SJSA1 (cell line): ENCODE results near the gene RCAN3. TPM values are rescaled to one million over a fixed set of nuclear protein-coding genes. Genes with fewer than 3 reads are reported as not detected.

Experiments used
- DNase-seq, 2 experiments: peaks; one replicate each; pipeline ENCODE4 v3.0.0-alpha.2; 2015 to 2020; ENCODE audit warnings: low spot score in 2 of 2, low read depth in 1 of 2
- H3K27ac ChIP-seq: fragments of 250-450 bp; sonication (Bioruptor Pico); 2 replicates; pipeline ENCODE4 v1.5.1; 2020; ENCODE audit warnings: mild to moderate bottlenecking, moderate library complexity
- H3K27me3 ChIP-seq: fragments of 250-450 bp; sonication (Bioruptor Pico); replicated peaks from 2 replicates; pipeline ENCODE4 v1.5.1; 2020; ENCODE audit warnings: mild to moderate bottlenecking, moderate library complexity
- H3K36me3 ChIP-seq: fragments of 250-450 bp; sonication (Bioruptor Pico); 2 replicates; pipeline ENCODE4 v1.5.1; 2020; ENCODE audit warnings: mild to moderate bottlenecking
- H3K4me1 ChIP-seq: fragments of 250-450 bp; sonication (Bioruptor Pico); replicated peaks from 2 replicates; pipeline ENCODE4 v1.6.1; 2021; ENCODE audit warnings: mild to moderate bottlenecking
- H3K4me3 ChIP-seq: fragments of 250-450 bp; sonication (Bioruptor Pico); 2 replicates; pipeline ENCODE4 v1.5.1; 2020; ENCODE audit warnings: mild to moderate bottlenecking
- H3K9me3 ChIP-seq: fragments of 250-450 bp; sonication (Bioruptor Pico); replicated peaks from 2 replicates; pipeline ENCODE4 v1.5.1; 2020; ENCODE audit warnings: mild to moderate bottlenecking
- total RNA-seq: library from RNA; depleted of rRNA; stranded (reverse); fragments of >200 nt; shearing (Covaris generic); gene quantifications from 2 replicates; pipeline ENCODE4 v1.2.3, GENCODE V29; 2014; rRNA removed

The RCAN3 gene
- total RNA-seq, 1 experiment from 2014 or later: 17.7 TPM

GRCh38 chr1:24570265-24571125 is 67.9 kb downstream of the RCAN3 start:
- no peaks in the 10 kb centered on the region for H3K27me3 ChIP-seq
- peaks cover 18% of the 10 kb centered on the region for H3K4me1 ChIP-seq
- H3K27ac ChIP-seq: no peak overlapping the region
- no peaks in the 10 kb centered on the region for H3K9me3 ChIP-seq
- no peak overlapping the region for H3K4me3 ChIP-seq
- DNase-seq: no peak
- H3K36me3 ChIP-seq: no peaks in the 10 kb centered on the region

DNA sequence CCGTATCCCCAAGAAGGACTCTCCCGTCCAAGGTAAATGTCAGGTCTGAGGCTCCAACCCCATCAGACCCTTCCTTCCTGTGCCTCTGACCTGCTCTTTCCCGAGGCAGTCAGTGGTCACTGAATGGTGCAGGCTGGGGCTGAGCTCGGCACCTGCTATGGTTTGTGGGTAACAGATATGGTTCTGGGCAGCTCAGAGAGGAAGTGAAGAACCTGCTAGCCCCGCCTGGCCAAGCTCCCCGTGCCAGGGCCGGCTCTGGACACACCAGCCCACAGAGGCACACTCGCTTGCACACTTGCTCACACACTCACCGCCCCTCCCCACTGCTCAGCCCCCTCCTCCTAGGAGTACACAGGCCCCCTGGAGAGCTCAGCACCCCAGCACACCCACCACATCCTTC is 69.7 kb downstream of the RCAN3 start:
- Histone ChIP-seq H3K4me3 (no peak overlapping the region), H3K27ac (no peak overlapping the region), H3K36me3 (no peaks in the 10 kb centered on the region), H3K4me1 (peaks cover 11% of the 10 kb centered on the region), H3K27me3 (no peaks in the 10 kb centered on the region), H3K9me3 (no peaks in the 10 kb centered on the region)
- no peak for DNase-seq

DNA sequence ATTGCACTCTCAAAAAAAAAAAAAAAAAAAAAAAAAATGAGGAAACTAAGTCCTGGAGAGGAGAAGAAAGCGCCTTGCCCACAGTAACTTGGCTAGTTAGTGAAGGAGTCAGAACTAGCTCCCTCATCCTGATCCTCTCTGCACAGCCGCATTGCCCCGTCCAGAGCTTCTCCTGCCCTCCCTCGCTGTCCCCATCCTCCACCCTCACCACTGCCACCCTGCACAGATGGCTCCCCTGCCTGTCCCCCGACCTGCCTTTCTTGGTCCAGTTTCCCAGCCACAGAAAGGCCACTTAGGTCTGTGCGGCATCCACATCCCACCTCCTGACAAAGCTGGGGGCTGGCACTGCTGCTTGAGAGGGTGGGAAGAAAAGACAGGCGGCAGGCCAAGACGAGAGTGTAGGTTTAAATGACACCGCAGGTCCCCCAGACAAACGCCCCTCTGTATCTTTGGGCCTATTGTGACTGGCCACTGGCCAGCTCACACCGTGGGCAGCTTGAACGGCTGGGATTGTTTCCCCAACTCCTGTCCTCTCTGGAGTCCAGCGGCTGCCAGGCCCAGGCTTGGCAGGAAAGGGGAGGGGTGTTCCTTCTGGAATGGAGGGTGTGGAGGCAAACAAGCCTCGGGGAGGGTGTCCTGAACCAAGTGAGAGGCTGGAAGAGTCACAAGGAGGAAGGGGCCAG is 73.4 kb downstream of the RCAN3 start:
- Histone ChIP-seq H3K36me3 (no peaks in the 10 kb centered on the region), H3K27ac (no peak overlapping the region), H3K4me1 (no peaks in the 10 kb centered on the region; the same call in 1 of the 2 replicates), H3K9me3 (no peaks in the 10 kb centered on the region), H3K27me3 (no peaks in the 10 kb centered on the region), H3K4me3 (no peak overlapping the region)
- no peak for DNase-seq

DNA sequence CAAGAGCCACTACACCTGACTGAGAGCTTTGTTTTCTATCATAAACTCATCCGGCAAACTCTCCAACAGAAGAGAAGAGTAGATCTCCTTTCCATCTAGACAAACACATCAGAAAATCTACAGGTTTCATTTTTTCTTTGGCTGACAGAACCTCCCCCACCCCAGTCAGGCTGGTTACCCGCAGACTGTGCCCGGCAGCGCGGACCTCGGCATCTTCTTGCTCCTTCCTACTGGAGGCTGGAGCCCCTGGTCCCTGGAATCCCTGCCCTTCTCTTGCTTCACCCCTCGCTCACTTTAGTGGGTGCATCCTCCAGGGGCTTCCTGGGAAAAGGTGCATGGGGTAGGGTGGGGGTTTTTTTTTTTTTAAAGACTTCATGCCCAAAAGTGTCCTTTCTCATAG is 76.2 kb downstream of the RCAN3 start:
- H3K27me3 ChIP-seq: no peaks in the 10 kb centered on the region

DNA sequence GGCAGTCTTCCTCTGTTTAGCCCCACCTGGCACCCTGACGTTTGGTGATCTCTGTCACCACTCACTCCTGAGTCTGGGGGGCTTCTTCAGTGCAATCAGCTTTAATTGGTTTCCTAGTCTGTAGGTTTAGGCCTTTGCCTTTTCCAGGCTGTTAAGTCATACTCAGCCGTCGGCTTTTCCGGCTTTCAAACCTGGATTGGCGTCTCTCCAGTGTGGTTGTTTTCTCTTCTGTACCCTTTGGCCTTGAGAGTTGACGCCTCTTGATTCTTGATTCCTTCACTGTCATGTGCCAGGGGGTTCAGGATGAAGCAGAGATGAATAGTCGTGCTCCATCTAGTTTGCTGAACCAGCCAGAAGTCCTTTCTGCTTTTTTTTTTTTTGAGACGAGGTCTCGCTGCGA is 78.1 kb downstream of the RCAN3 start:
- no peak for DNase-seq

More for the DNA sequence above, 76.2 kb downstream of the RCAN3 start:
- no peak overlapping the region for H3K27ac ChIP-seq
- no peaks in the 10 kb centered on the region for H3K36me3 ChIP-seq
- no peaks in the 10 kb centered on the region for H3K4me1 ChIP-seq
- no peak for DNase-seq
- no peaks in the 10 kb centered on the region for H3K9me3 ChIP-seq
- H3K4me3 ChIP-seq: no peak overlapping the region

DNA sequence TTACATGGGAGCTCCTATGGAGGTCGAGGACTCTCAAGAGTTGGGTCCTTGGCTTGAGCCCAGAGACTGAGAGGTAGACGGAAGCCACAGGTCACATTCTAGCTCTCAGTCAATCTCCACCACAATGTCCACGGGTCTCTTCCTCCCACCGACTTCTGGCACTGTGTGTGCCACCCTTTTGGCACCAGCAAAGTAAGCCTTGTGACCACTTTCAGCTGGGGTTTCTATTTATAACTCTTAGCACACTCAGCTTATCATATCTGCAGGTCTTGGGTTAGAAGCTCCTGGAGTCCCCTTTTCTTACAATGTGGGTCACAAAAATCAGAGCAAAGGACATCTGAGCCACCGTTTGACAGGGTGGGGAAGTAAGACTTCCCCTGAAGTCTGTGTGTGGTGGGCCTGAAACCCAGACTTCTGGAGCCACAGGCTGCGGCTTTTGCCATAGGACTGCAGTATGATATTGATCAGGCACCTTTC is 81.6 kb downstream of the RCAN3 start:
- no peaks in the 10 kb centered on the region for H3K9me3 ChIP-seq
- H3K4me1 ChIP-seq: 0 out of 2 replicates have a peak, but pooled peaks cover 4% of the 10 kb centered on the region
- H3K27me3 ChIP-seq: no peaks in the 10 kb centered on the region
- H3K4me3 ChIP-seq: no peak overlapping the region
- H3K27ac ChIP-seq: no peak overlapping the region
- H3K36me3 ChIP-seq: no peaks in the 10 kb centered on the region
- no peak for DNase-seq

More for the DNA sequence above, 78.1 kb downstream of the RCAN3 start:
- Histone ChIP-seq H3K36me3 (no peaks in the 10 kb centered on the region), H3K27me3 (no peaks in the 10 kb centered on the region), H3K9me3 (no peaks in the 10 kb centered on the region), H3K4me1 (no peaks in the 10 kb centered on the region), H3K4me3 (no peak overlapping the region), H3K27ac (no peak overlapping the region)

GRCh38 chr1:24586119-24586518 is 83.5 kb downstream of the RCAN3 start:
- DNase-seq: no peak
- Histone ChIP-seq H3K4me3 (no peak overlapping the region), H3K4me1 (peaks cover 4% of the 10 kb centered on the region; the same call in 1 of the 2 replicates), H3K9me3 (no peaks in the 10 kb centered on the region), H3K27me3 (no peaks in the 10 kb centered on the region), H3K27ac (no peak overlapping the region), H3K36me3 (no peaks in the 10 kb centered on the region)

DNA sequence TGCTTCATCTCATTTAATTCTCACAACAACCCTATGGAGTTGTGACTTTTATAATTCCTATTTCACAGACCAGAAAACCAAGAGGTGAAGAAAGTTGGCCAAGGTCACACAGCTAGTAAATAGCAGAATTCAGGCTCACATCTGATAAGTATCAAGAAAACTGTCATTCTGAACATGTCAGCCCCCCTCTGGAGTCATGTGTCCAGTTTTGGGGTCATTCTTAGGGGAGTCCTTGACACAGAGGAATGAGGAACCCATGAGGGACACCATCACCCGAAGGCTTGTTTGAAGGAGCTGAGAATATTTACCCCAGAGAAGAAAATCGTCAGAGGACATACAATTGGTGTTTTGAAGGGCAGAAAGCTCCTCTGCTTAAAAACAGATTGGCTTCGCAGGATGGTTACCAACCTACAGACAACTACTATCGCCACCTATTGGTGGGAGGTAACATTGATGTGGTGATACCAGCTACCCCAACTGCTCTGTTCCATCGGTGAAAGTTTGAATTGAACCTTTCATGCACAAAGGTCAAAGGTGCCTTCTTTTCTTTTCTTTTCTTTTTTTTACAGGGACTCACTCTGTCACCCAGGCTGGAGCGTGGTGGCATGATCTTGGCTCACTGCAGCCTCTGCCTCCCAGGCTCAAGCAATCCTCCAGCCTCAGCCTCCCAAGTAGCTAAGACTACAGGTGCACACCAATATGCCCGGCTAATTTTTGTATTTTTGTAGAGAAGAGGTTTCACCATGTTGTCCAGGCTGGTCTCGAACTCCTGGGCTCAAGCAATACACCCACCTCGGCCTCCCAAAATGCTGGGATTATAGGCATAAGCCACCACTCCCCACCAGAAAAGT is 84.6 kb downstream of the RCAN3 start:
- H3K4me3 ChIP-seq: no peak overlapping the region
- no peak overlapping the region for H3K27ac ChIP-seq
- peak in 1 of 2 experiments; percentile 38 for DNase-seq
- H3K4me1 ChIP-seq: peaks cover 8% of the 10 kb centered on the region; the same call in 1 of the 2 replicates
- H3K9me3 ChIP-seq: no peaks in the 10 kb centered on the region
- no peaks in the 10 kb centered on the region for H3K27me3 ChIP-seq
- no peaks in the 10 kb centered on the region for H3K36me3 ChIP-seq

GRCh38 chr1:24588573-24588972 is 85.9 kb downstream of the RCAN3 start:
- Histone ChIP-seq H3K27ac (no peak overlapping the region), H3K4me1 (peaks cover 8% of the 10 kb centered on the region; the same call in 1 of the 2 replicates), H3K9me3 (no peaks in the 10 kb centered on the region), H3K27me3 (no peaks in the 10 kb centered on the region), H3K4me3 (no peak overlapping the region), H3K36me3 (no peaks in the 10 kb centered on the region)
- DNase-seq: no peak

- H3K27me3 ChIP-seq: no peaks in the 10 kb centered on the region
- H3K4me1 ChIP-seq: peaks cover 12% of the 10 kb centered on the region
- no peaks in the 10 kb centered on the region for H3K9me3 ChIP-seq
- no peak overlapping the region for H3K4me3 ChIP-seq
- H3K27ac ChIP-seq: no peak overlapping the region
- no peak for DNase-seq
- no peaks in the 10 kb centered on the region for H3K36me3 ChIP-seq
Measured at GRCh38 chr1:24589200-24589599, 86.6 kb downstream of the RCAN3 start.

Other genes with a start within 250 kb of the RCAN3 start
- not detected in 2 replicates for gene GRHL3, start 183.5 kb upstream of the RCAN3 start, total RNA-seq
- 16.5 and 17.5 TPM in 2 replicates for gene STPG1, start 89.1 kb upstream of the RCAN3 start, total RNA-seq
- 25.6 and 44.2 TPM in 2 replicates for gene NIPAL3, start 87.0 kb upstream of the RCAN3 start, total RNA-seq
- gene NCMAP, start 53.3 kb downstream of the RCAN3 start, total RNA-seq: 0.05 TPM in 1 of 2 replicates, not detected in the other
- 30.1 and 35.9 TPM in 2 replicates for gene SRRM1, start 140.5 kb downstream of the RCAN3 start, total RNA-seq
- 381 and 457 TPM in 2 replicates for gene CLIC4, start 242.6 kb downstream of the RCAN3 start, total RNA-seq